Transverse colon (tissue), 4 donors: ENCODE data around the gene SAV1. TPM values are rescaled to one million over a fixed set of nuclear protein-coding genes. Genes with fewer than 3 reads are reported as not detected.

Source experiments
- DNase-seq: peaks from one replicate; pipeline ENCODE4 v3.0.0-alpha.2; 2019
- H3K27ac ChIP-seq, 4 donors: fragments of 200-600 bp; sonication (generic); 2 replicates each; pipeline ENCODE4 v1.5.1; 2016 to 2018; ENCODE audit warnings: inconsistent platforms in 4 of 4
- H3K27me3 ChIP-seq: fragments of 200-600 bp; sonication (generic); 2 replicates; pipeline ENCODE4 v1.5.1; 2017; ENCODE audit warnings: inconsistent platforms
- H3K36me3 ChIP-seq, 4 donors: fragments of 200-600 bp; sonication (generic); 2 replicates each; pipeline ENCODE4 v1.5.1; 2017 to 2019; ENCODE audit warnings: inconsistent platforms in 4 of 4
- H3K4me1 ChIP-seq, 4 donors: fragments of 200-600 bp; sonication (generic); 2 replicates each; pipeline ENCODE4 v1.5.1; 2017 to 2020; ENCODE audit warnings: inconsistent platforms in 4 of 4
- H3K4me3 ChIP-seq, 4 donors: fragments of 200-600 bp; sonication (generic); 1 replicate in 1 of 4; 2 replicates in 3 of 4; pipeline versions ENCODE4 v1.5.1 to v1.6.1; 2017 to 2019; ENCODE audit warnings: inconsistent platforms in 4 of 4
- H3K9me3 ChIP-seq, 2 donors: fragments of 200-600 bp; sonication (generic); 2 replicates each; pipeline ENCODE4 v1.5.1; 2017 to 2019; ENCODE audit warnings: inconsistent platforms in 2 of 2
- EP300 ChIP-seq: sonication (generic); formaldehyde crosslinking; IDR thresholded peaks from one replicate; pipeline ENCODE4 v1.6.1; 2017; ENCODE audit warnings: antibody characterized with exemption, low read depth
- POLR2A ChIP-seq: fragments of 450-650 bp; IDR thresholded peaks from one replicate; pipeline ENCODE4 v1.6.1; 2016; ENCODE audit warnings: antibody characterized with exemption, mild to moderate bottlenecking, moderate library complexity
- POLR2AphosphoS5 ChIP-seq, 3 donors: sonication (generic); formaldehyde crosslinking; IDR thresholded peaks; one replicate each; pipeline ENCODE4 v1.6.1; 2016; ENCODE audit warnings: antibody characterized with exemption in 3 of 3
- WGBS, 2 donors: methylation state at CpG; one replicate each; pipeline ENCODE4 v1.1.5; 2018; ENCODE audit warnings: low coverage in 1 of 2; 5-methylcytosine and 5-hydroxymethylcytosine counted together
- in situ Hi-C, 4 donors: fragments of 200-750 bp; cut with MboI; loops; one replicate each; pipeline versions ENCODE4 v1.15.0 to v1.15.1; 2017; ENCODE audit warnings: low sequenced_read_pairs in 3 of 4, low pct_ligation_motif_present in 1 of 4, low pct_unique_long_range_greater_than_20kb in 1 of 4
- intact Hi-C: fragments of 100-400 bp; cut with DNase I; formaldehyde crosslinking; loops from one replicate; pipeline ENCODE4 v1.15.1; 2023; ENCODE audit warnings: low total_unique reads
- total RNA-seq, 4 donors: library from RNA; depleted of rRNA; stranded (reverse); fragments of >200 nt; gene quantifications; one replicate each; pipeline ENCODE4 v1.1.0, GENCODE V29; 2016
- TF ChIP-seq, protein P1 (sequence below), 5 experiments: fragments of 200-600 bp in 3 of 5; fragments of 450-650 bp in 2 of 5; sonication (generic) in 3 of 5; IDR thresholded peaks; 1 replicate in 2 of 5; 2 replicates in 3 of 5; pipeline ENCODE4 v1.5.1; 2016 to 2017; ENCODE audit warnings: antibody characterized with exemption in 5 of 5, inconsistent platforms in 3 of 5, mild to moderate bottlenecking in 2 of 5, moderate library complexity in 1 of 5

Gene SAV1
- total RNA-seq, 4 donors from 2014 or later: 14.9 to 81.0 (median 23.2) TPM

DNA sequence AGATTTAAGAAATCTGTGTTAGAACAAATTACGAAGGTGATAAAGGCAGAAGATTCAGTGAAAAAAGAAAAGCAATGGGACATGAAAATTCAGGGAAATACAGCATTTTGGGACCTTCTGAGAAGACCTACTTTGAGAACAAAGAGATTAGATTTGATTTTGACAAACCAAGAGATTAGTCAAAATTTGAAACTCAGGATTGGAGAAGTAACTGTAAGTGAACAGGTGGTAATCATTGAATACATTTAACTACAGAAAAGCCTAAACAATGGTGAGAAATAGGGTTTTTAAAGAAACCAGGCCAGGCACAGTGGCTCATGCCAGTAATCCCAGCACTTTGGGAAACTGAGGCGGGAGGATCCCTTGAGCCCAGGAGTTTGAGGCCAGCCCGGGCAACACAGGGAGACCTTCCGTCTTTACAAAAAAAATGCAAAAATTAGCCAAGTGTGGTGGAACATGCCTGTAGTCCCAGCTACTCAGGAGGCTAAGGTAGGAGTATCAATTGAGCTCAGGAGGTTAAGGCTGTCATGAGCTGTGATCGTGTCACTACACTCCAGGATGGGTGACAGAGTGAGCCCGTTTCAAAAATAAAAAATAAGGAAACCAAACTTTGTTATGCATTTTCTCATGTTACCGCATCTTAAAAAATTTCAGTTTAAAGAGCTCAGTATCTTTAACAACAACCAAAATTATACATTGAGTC, 8.9 kb upstream of the SAV1 start:
- in situ Hi-C loops: no loop called here
- H3K4me3 ChIP-seq: no peak overlapping the region
- peaks cover 0 to 3% (median 0%) of the 10 kb centered on the region in 4 donors for H3K4me1 ChIP-seq
- H3K27me3 ChIP-seq: no peaks in the 10 kb centered on the region
- no peaks in the 10 kb centered on the region for H3K9me3 ChIP-seq
- DNase-seq: no peak
- intact Hi-C loops: no loop called here
- 80 to 88% methylated on average over 7 of the region's 7 CpGs for WGBS, 2 donors
- H3K36me3 ChIP-seq: no peaks in the 10 kb centered on the region
- no peak overlapping the region for H3K27ac ChIP-seq
- TF ChIP-seq POLR2AphosphoS5 (IDR thresholded peaks at IDR 0.05) (no peak), EP300 (no peak)
- TF ChIP-seq, protein P1, sequence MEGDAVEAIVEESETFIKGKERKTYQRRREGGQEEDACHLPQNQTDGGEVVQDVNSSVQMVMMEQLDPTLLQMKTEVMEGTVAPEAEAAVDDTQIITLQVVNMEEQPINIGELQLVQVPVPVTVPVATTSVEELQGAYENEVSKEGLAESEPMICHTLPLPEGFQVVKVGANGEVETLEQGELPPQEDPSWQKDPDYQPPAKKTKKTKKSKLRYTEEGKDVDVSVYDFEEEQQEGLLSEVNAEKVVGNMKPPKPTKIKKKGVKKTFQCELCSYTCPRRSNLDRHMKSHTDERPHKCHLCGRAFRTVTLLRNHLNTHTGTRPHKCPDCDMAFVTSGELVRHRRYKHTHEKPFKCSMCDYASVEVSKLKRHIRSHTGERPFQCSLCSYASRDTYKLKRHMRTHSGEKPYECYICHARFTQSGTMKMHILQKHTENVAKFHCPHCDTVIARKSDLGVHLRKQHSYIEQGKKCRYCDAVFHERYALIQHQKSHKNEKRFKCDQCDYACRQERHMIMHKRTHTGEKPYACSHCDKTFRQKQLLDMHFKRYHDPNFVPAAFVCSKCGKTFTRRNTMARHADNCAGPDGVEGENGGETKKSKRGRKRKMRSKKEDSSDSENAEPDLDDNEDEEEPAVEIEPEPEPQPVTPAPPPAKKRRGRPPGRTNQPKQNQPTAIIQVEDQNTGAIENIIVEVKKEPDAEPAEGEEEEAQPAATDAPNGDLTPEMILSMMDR (IDR thresholded peaks at IDR 0.05): no peak

DNA sequence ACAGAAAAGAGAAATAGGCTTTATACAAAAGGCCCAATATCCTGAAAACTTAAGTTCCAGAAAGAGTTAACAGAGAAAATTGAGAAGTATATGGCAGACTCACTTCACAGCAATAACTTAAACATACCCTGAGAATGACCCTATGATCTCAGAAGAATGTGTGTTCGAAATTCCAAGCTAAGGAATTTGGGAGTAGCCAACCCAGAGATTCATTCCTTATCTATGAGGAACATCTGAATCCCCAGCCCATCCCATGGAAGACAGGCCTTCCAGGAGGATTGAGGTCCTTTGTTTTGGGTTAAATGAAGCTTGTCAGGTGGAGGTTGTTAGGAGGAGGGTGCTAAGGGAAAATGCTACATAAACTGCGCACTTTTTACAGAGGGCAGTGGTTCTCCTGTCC, 7.5 kb upstream of the SAV1 start:
- no peak for DNase-seq
- intact Hi-C loops (no loop called here), in situ Hi-C loops (no loop called here)
- Histone ChIP-seq H3K27ac (no peak overlapping the region), H3K36me3 (no peaks in the 10 kb centered on the region), H3K4me3 (no peak overlapping the region), H3K9me3 (no peaks in the 10 kb centered on the region), H3K4me1 (peaks cover 0 to 3% (median 0%) of the 10 kb centered on the region in 4 donors), H3K27me3 (no peaks in the 10 kb centered on the region)
- WGBS, 2 donors: 62 to 73% methylated on average over 1 to 2 of the region's 2 CpGs
- TF ChIP-seq POLR2AphosphoS5 (IDR thresholded peaks at IDR 0.05): no peak
- no peak for TF ChIP-seq EP300
- no peak for TF ChIP-seq POLR2A
- TF ChIP-seq, protein P1 (IDR thresholded peaks at IDR 0.05): no peak

DNA sequence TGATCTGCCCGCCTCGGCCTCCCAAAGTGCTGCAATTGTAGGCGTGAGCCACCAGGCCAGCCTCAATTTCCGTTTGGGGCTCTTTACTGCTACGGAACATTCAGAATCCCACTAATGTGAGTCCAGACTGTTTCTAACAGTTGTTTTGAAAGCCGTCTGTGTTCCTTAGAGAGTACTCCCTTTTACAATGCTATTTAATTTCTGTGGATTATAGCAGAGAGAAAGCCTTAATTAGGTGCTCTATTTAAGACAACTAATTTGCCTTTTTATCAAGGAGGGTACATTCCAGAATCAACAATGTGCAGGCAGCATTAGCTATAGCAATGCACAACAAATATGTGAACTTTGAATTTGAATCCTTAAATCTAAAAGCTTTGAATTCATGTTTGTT, 2.8 kb upstream of the SAV1 start:
- no peak for DNase-seq
- TF ChIP-seq, protein P1 (IDR thresholded peaks at IDR 0.05): no peak
- TF ChIP-seq POLR2AphosphoS5 (IDR thresholded peaks at IDR 0.05): no peak
- TF ChIP-seq POLR2A: no peak
- TF ChIP-seq EP300: no peak
- intact Hi-C loops (no loop called here), in situ Hi-C loops (no loop called here)
- Histone ChIP-seq H3K4me1 (peaks cover 0 to 20% (median 12%) of the 10 kb centered on the region in 4 donors), H3K27me3 (no peaks in the 10 kb centered on the region), H3K36me3 (no peaks in the 10 kb centered on the region), H3K4me3 (no peak overlapping the region), H3K9me3 (no peaks in the 10 kb centered on the region), H3K27ac (no peak overlapping the region)
- WGBS, 2 donors: 93 to 100% methylated on average over 2 to 6 of the region's 6 CpGs

DNA sequence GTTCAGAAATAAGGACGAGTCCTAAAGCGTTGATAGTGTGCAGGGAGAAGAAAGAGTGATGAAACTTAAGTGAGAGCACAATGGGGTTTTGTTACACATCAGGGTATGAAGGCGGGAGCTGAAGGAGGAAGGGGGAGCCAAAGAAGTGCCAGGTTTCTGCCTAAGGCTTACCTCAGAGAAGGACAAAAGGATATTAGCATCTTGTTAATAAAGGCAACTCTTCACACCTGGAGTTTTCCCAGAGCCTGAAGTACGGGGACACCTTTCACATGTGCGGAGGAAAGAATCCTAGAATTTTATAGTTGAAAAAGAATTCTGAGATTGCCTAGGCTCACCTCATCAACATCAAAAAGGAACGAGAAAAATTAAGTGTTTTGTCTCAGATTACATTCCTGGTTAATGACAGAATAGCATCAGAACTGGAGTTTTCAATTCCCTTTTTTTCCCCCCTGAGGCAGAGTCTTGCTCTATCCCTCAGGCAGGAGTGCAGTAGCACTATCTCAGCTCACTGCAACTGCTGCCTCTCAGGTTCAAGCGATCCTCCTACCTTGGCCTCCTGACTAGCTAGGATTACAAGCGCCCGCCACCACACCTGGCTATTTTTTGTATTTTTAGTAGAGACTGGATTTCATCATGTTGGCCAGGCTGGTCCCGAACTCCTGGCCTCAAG, 2.2 kb upstream of the SAV1 start:
- 91 to 92% methylated on average over 9 to 10 of the region's 10 CpGs for WGBS, 2 donors
- in situ Hi-C loops: no loop called here
- Histone ChIP-seq H3K9me3 (no peaks in the 10 kb centered on the region), H3K4me1 (peaks cover 0 to 26% (median 14%) of the 10 kb centered on the region in 4 donors), H3K36me3 (no peaks in the 10 kb centered on the region), H3K27me3 (no peaks in the 10 kb centered on the region), H3K27ac (no peak overlapping the region), H3K4me3 (no peak overlapping the region)
- intact Hi-C loops: no loop called here
- no peak for DNase-seq
- no peak for TF ChIP-seq POLR2A
- TF ChIP-seq POLR2AphosphoS5 (IDR thresholded peaks at IDR 0.05): no peak
- no peak for TF ChIP-seq EP300
- TF ChIP-seq, protein P1 (IDR thresholded peaks at IDR 0.05): no peak
